Endothelial cell of umbilical vein (primary cell): ENCODE measurements around the gene STARD9.

Source experiments
- CTCF ChIP-seq, 2 donors: IDR thresholded peaks; 1 replicate in 1 of 2; 2 replicates in 1 of 2; pipeline ENCODE4 v1.5.1; 2011; ENCODE audit warnings: low read length in 2 of 2, mild to moderate bottlenecking in 2 of 2, moderate library complexity in 2 of 2, control low read depth in 1 of 2, inconsistent platforms in 1 of 2, low read depth in 1 of 2; ENCODE audit not compliant: insufficient read depth in 1 of 2; ENCODE audit errors: extremely low read depth in 1 of 2
- POLR2A ChIP-seq: IDR thresholded peaks from 2 replicates; pipeline ENCODE4 v1.6.1; 2012; ENCODE audit warnings: low read depth, mild to moderate bottlenecking, control low read depth, low read length
- POLR2AphosphoS5 ChIP-seq: IDR thresholded peaks from 2 replicates; pipeline ENCODE4 v1.6.1; 2012; ENCODE audit warnings: low read depth, mild to moderate bottlenecking, control low read depth, low read length, moderate library complexity; ENCODE audit not compliant: insufficient read depth
- TF ChIP-seq, protein P1 (sequence below): IDR thresholded peaks from 2 replicates; pipeline ENCODE4 v1.6.1; 2011; ENCODE audit not compliant: insufficient read depth, insufficient read length

- no peak for TF ChIP-seq CTCF (IDR thresholded peaks at IDR 0.05; ENCODE audit: extremely low read depth in 1 of 2, insufficient read depth in 1 of 2, low read depth in 1 of 2, low read length in 2 of 2)
- TF ChIP-seq POLR2AphosphoS5 = no peak
- TF ChIP-seq, protein P1, sequence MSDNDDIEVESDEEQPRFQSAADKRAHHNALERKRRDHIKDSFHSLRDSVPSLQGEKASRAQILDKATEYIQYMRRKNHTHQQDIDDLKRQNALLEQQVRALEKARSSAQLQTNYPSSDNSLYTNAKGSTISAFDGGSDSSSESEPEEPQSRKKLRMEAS = no peak
- no peak for TF ChIP-seq POLR2A
Observed at GRCh38 chr15:42576040-42576594, 711 bp downstream of the STARD9 start.
